IMR-90 (cell line): ENCODE measurements around the gene AGAP1.

Experiments
- BHLHE40 ChIP-seq: fragments of 150-350 bp; IDR thresholded peaks from 2 replicates; pipeline ENCODE4 v1.6.1; 2016; ENCODE audit warnings: mild to moderate bottlenecking, low read depth, low read length
- CEBPB ChIP-seq: IDR thresholded peaks from 2 replicates; pipeline ENCODE4 v1.6.1; 2012; ENCODE audit warnings: low read depth, low read length, improper control_type of control experiment
- MXI1 ChIP-seq: IDR thresholded peaks from 2 replicates; pipeline ENCODE4 v1.6.1; 2012; ENCODE audit warnings: low read depth, mild to moderate bottlenecking, low read length, moderate library complexity, borderline replicate concordance
- NFE2L2 ChIP-seq: fragments of 150-350 bp; IDR thresholded peaks from 2 replicates; pipeline ENCODE4 v1.6.1; 2016; ENCODE audit warnings: low read depth, mild to moderate bottlenecking, low read length
- POLR2A ChIP-seq: IDR thresholded peaks from 2 replicates; pipeline ENCODE4 v1.6.1; 2012; ENCODE audit warnings: mild to moderate bottlenecking, low read depth, low read length
- RAD21 ChIP-seq: IDR thresholded peaks from 2 replicates; pipeline ENCODE4 v1.6.1; 2012; ENCODE audit warnings: low read length, improper control_type of control experiment
- RFX5 ChIP-seq: IDR thresholded peaks from 2 replicates; pipeline ENCODE4 v1.8.0; 2012; ENCODE audit warnings: low read depth, mild to moderate bottlenecking, low read length, moderate library complexity
- SMC3 ChIP-seq: fragments of 150-350 bp; IDR thresholded peaks from 2 replicates; pipeline ENCODE4 v1.6.1; 2016; ENCODE audit warnings: low read depth, mild to moderate bottlenecking, antibody characterized with exemption, low read length, moderate library complexity
- TF ChIP-seq, protein P1 (sequence below): conservative IDR thresholded peaks from 2 replicates; pipeline ENCODE4 v1.5.1; 2012; ENCODE audit warnings: mild to moderate bottlenecking, low read depth, low read length, improper control_type of control experiment
- TF ChIP-seq, protein P2 (sequence below): fragments of 150-350 bp; IDR thresholded peaks from 2 replicates; pipeline ENCODE4 v1.6.1; 2017; ENCODE audit warnings: mild to moderate bottlenecking, antibody characterized with exemption, low read length, low read depth

DNA sequence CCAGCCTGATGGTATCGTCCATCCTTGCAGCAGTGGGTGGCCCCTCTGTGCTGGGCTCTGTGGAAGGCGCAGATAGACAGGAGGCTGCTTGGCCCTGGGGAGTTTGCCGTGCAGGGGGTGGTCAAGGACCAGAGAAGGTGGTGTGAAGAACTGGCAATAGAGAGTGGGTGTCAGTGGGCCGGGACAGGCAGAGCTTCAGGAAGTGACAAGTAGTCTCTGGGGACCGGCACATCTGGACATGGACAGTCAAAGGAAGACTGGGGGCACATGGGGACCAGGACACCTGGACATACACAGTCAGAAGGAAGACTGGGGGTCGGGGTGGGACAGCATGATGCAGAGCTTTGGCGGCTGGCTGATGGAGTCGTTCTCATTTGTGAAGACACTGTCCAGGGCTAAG, 335.9 kb downstream of the AGAP1 start:
- TF ChIP-seq POLR2A, result no peak
- TF ChIP-seq, protein P1, sequence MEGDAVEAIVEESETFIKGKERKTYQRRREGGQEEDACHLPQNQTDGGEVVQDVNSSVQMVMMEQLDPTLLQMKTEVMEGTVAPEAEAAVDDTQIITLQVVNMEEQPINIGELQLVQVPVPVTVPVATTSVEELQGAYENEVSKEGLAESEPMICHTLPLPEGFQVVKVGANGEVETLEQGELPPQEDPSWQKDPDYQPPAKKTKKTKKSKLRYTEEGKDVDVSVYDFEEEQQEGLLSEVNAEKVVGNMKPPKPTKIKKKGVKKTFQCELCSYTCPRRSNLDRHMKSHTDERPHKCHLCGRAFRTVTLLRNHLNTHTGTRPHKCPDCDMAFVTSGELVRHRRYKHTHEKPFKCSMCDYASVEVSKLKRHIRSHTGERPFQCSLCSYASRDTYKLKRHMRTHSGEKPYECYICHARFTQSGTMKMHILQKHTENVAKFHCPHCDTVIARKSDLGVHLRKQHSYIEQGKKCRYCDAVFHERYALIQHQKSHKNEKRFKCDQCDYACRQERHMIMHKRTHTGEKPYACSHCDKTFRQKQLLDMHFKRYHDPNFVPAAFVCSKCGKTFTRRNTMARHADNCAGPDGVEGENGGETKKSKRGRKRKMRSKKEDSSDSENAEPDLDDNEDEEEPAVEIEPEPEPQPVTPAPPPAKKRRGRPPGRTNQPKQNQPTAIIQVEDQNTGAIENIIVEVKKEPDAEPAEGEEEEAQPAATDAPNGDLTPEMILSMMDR, result no peak
- TF ChIP-seq BHLHE40, result no peak
- no peak for TF ChIP-seq CEBPB
- TF ChIP-seq SMC3, result no peak
- no peak for TF ChIP-seq RFX5
- TF ChIP-seq RAD21, result no peak
- TF ChIP-seq, protein P2, sequence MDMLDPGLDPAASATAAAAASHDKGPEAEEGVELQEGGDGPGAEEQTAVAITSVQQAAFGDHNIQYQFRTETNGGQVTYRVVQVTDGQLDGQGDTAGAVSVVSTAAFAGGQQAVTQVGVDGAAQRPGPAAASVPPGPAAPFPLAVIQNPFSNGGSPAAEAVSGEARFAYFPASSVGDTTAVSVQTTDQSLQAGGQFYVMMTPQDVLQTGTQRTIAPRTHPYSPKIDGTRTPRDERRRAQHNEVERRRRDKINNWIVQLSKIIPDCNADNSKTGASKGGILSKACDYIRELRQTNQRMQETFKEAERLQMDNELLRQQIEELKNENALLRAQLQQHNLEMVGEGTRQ, result no peak
- TF ChIP-seq MXI1, result no peak
- no peak for TF ChIP-seq NFE2L2
